GM21515 (cell line): ENCODE measurements around the gene NPTX2.

Source experiments
- ATAC-seq: cut with Tn5 transposase; IDR thresholded peaks from one replicate; pipeline ENCODE4 v1.9.1; 2021; ENCODE audit not compliant: unreplicated experiment

Gene NPTX2

DNA sequence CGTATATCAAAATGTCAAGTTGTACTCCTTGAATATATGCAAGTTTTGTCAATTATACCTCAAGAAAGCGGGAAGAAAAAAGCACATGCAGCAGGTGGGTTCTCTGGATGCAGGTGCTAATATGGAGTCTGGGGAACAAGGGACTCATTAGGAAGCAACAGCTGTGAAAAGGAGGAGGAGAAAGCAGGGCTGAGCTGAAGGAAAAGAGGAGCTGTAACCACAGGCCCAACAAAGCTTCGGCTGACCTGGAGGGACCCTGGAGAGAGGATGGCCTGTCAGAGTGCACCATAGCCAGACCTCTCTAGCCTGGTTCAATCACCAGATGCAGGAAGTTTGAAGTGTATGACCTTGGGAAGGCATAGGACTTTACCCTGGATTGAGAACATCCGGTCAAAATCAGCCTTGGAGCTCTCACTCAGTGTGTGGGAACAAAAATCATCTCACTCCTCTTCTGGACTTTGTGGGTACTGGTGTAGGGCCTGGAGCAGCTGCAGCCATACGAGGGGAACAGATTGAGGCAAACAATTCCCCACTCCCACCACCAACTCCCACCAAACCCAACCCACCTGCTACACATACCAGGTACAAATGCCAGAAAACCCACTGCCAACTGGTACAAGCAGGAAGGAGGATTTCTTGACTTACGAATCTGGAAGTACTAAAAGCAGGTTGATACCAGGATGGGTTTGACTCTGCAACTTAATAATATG lies 36.7 kb downstream of the NPTX2 start:
- no peak for ATAC-seq

DNA sequence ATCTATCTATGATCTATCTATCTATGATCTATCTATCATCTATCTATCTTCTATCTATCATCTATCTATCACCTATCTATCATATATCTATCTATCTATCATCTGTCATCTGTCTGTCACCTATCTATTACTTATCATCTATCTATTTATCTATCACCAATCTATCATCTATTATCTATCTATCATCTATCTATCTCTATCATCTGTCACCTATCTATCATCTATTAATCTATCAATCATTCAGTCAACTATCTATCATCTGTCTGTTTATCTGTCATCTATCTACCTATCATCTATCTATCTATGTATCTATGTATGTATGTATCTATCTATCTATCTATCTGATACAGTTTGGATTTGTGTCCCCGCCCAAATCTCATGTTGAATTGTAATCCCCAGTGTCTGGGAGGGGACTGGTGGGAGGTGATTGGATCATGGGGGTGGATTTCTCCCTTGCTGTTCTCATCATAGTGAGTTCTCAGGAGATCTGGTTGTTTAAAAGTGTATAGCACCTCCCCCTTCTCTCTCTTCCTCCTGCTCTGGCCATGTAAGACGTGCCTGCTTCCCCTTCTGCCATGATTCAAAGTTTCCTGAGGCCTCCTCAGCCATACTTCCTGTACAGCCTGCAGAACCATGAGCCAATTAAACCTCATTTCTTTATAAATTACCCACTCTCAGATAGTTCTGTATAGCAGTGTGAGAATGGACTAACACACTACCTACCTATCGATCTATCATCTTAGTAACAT lies 37.6 kb downstream of the NPTX2 start:
- ATAC-seq = no peak

DNA sequence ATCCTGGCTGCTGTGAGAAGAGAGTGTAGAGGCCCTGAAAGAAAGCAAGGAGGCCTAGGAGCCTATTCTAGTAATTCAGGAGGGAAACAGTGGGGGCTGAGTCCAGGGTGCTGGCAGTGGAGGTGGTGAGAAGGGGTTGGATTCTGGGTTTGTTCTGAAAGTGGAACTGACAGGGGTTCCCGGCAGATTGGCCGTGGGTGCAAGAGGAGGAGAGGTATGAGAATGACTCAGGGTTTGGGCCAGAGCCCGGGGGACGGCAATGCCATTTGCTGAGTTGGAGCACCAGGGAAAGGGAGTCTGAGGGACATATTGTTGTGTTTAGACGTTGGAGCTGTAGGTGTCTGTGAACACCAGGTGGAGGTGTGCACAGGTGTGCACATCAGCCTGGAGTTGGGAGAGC lies 38.5 kb downstream of the NPTX2 start:
- no peak for ATAC-seq

DNA sequence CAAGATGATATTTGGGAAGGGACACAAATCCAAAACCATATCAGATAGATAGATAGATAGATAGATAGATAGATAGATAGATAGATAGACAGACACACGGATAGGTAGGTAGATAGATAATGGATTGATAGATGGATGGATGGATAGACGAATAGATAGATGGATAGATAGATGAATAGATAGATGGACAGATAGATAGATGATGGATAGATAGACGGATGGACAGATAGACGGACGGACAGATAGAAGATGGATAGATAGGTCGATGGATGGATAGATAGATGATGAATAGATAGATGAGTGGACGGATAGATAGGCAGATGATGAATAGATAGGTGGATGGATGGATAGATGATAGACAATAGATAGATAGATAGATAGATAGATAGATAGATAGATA lies 39.8 kb downstream of the NPTX2 start:
- no peak for ATAC-seq

DNA sequence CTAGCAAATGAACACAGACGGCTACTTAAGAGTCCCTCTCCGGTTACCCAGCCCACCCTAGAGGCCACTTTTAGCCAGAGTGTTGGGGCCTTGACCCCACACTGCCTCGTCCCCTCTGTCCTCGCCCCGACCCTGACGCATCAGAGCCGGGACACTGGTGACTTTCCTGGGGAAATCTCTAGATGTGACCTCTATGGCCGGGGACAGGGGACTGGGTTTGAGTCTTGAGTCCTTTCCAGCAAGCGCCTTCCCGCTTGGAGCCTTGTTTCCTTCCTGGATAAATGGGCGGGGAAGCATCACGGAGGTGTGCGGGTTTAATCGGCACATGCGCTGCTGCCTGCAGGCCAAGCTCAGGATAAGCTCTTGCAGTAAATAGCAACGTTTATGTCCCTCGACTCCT lies 40.7 kb downstream of the NPTX2 start:
- ATAC-seq = no peak

DNA sequence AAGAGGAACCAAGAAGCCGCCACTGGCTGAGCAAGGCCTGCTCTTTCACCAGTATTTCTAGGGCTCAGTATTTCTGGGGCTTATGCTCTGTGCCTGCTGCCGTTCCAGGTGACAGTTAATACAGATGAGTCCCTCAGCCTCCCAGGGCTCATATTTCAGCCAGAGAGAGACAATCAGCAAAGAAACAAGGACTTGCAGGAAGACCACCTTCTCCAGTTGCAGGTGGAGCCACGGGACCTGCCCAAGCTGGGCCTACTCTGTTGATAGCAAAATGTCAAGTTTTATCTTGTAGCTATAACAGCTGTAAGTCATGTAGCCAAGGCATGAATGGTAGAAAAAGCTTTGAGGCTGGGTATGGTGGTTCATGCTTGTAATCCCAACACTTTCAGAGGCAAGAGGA lies 42.7 kb downstream of the NPTX2 start:
- no peak for ATAC-seq

DNA sequence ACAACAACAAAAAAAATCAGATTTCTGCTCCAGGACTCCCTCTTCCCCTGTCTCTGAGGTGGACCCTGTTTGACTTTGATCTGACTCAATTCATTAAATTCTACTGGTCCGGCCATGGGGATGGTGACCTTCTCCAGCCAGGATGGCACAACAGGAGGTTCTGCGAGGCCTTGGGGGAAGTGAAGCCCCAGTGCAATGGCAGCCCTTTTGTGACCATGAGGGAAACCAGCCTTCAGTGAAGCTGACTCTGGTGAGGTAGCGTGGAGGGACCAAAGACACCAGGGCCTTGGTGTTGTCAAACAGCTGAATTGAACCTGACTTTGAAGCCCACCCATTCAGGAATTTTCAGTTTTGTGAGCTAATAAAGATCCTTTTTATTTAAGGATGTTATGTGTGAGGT lies 44.5 kb downstream of the NPTX2 start:
- ATAC-seq = no peak

DNA sequence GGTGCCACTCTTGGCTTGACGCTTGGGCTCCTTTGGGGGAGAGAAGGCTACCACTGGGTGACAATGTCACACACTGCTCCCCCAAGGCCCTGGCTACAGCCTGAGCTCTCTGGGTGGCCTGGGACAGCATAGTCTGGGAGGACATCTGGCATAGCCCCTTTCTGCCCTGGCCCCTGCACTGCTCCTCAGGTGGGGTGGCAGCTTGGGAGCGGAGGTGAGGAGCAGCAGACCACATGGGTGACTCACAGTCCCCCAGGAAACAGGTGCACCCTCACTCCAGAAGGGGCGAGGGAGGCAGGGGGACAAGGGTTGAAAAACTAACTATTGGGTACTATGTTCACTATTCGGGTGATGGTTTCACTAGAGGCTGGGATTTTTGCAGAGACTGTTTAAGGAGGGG lies 45.2 kb downstream of the NPTX2 start:
- ATAC-seq = no peak

DNA sequence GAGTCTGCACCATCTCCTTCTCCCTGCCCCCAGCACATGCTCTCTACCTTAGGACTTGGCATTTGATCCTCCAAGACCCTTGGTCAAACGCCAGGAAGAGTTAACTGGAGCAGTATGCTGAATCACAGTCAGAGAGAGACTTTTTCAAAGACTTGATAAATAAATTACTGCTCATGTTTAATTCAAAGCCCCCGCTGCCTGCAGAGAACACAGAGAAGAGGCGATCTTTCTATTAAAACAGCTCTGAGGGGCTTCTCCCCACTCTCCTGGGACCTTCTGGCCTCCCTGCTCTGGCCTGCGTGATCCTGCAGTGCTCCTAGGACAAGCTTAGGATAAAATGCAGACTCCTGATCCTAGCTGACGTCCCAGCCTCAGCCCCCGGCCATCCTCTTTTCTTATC lies 47.8 kb downstream of the NPTX2 start:
- no peak for ATAC-seq

DNA sequence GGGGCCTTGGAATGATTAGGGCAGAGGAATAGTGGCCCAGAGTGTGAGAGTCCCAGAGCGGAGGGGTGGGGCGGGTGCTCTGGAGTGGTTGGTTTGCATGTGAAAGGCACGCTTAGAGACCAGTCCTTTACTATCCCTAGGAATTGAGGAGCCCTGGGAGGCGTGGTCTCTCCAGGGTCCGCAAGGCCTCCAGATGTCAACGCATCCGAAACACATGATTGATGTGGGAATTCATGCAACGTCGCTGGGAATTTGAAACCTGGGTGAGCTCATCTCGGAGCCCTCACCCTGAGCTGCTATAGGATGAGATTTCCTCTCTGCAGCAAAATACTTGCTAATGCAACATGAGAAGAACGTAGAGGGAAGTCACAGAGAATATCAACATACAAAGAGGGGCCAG lies 51.2 kb downstream of the NPTX2 start:
- no peak for ATAC-seq

DNA sequence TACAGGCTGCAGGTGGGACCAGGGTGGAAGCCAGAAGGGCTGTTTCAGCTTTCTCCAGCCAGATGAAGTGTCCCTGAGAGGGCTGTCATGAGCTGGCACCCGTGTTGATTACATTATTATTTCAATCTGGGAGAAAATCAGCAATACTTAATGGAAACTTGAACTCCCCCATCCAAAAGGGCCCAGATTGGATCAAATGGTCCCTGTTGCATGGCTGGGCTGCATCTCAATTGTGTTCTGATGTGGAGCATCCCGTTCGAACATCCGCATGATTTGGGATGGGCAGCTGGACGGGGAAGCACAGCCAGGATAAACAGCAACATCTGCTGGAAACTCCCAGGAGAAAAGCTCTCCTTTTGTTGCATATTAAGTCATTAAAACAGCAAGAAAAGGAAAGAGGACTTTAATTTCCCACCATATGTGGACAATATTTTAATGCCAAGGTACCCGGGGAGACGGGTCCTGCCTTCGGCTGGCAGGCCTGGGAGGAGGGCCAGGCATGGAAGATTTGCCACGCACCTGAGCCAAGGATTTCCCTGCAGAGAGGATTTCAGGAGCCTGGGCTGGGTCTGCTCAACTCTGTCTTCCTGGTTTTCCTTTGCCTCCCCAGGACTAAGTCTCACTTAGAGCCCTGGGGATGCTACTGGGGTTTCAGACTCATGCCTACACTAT lies 52.4 kb downstream of the NPTX2 start:
- no peak for ATAC-seq

DNA sequence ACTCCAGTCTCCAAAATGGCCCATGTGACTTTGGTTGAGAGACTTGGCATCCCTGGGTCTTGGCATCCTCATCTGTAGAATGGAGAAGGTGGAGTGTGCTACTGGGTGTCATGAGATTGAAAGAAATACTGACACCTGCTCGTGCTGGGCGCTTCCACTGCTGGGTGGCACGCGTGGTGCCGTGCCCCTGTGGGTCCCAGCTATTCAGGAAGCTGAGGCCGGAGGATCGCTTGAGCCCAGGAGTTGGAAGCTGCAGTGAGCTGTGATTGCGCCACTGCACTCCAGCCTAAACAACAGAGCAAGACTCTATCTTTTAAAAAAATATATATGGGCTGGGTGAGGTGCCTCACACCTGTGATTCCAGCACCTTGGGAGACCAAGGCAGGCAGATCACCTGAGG lies 53.1 kb downstream of the NPTX2 start:
- no peak for ATAC-seq

DNA sequence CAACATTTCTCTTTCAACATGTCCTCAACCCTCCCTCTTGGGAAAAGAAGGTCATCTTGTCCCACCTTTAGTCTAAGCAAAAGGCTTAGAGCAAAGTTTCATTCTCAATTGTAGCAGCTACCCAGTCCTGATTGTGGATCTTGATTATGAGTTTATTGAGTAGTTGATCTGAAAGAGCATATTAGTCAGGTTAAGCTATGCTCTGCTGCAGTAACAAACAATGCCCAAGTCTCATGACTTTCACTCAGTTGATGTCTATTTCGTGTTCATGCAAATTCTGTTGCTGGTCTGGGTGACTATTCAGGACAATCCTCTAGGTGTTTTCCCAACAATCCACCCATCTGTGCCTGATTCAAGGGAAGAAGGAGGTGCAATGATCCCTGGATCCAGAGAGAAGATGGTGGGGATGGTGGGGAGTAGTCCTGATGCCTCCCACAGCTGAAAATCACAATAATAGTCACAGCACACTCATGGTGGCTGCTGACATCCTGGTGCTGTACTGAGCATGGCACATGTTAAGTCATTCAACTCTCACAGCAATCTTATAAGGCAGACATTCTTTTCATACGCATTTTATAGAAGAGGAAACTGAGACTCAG lies 54.7 kb downstream of the NPTX2 start:
- no peak for ATAC-seq

DNA sequence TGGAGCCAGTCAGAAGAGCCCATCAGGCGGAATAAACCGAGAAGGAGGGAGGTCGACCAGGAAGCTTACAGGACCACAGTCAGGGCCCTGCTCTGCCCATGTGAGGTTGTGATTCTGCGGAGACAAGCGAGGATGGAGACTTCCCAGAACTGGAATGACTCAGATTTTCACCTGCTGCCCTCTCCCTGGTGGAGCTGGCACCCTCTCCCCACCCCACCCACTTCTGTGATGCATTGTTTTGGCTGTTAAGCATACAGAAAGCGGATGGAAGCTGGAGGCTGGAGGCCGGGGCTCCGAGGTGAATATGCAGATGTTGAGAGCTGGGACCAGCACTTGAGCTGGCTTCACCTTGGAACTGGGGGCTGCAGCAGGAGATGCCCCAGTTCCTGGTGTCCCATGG lies 57.4 kb downstream of the NPTX2 start:
- no peak for ATAC-seq

DNA sequence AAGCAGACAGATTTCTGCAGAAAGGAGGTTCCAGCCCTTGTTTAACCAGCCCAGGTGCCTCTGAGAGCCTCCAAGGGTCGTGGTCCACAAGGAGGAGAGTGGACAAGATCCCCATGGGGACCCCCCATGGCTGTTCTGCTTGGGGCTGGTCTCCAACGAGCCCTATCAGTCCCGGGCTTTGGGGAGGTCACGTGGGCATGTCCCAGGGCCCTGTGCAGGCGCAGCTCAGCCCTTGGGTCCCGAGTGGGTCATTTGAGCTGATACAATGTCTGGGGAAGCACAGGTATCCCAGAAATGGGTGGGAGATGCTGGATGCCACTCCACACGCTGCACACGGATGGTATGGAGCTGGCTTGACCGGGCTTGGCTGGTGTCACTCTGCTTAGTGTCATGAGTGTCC lies 57.8 kb downstream of the NPTX2 start:
- ATAC-seq = no peak

DNA sequence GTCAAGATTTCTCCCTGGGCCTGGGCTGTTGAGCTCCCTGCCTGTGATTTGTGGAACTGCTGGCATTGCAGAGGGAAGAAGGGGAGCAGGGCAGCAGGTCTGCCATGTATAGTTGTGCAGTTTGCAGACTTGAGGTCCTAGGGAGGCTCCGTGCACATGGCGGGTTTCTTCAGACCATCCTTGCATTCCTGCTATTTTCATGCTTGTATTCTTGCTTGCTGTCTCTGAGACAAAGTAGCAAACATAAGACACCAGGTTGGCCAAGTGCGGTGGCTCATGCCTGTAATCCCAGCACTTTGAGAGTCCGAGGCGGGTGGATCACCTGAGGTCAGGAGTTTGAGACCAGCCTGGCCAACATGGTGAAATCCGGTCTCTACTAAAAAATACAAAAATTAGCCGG lies 61.1 kb downstream of the NPTX2 start:
- ATAC-seq = no peak
